HEK293 (cell line): ENCODE measurements around the gene CXCL3.

Experiments used
- ZNF292 ChIP-seq: fragments of 450-650 bp; formaldehyde crosslinking; IDR thresholded peaks from 2 replicates; pipeline ENCODE4 v1.5.1; 2016; ENCODE audit warnings: low read depth, missing biosample characterization, missing genetic modification characterization, borderline replicate concordance
- TF ChIP-seq, protein P1 (sequence below): fragments of 450-650 bp; formaldehyde crosslinking; IDR thresholded peaks from 2 replicates; pipeline ENCODE4 v1.5.1; 2016; ENCODE audit warnings: missing biosample characterization, missing genetic modification characterization
- TF ChIP-seq, protein P2 (sequence below): fragments of 450-650 bp; formaldehyde crosslinking; IDR thresholded peaks from 2 replicates; pipeline ENCODE4 v1.5.1; 2016; ENCODE audit warnings: missing biosample characterization, missing genetic modification characterization

DNA sequence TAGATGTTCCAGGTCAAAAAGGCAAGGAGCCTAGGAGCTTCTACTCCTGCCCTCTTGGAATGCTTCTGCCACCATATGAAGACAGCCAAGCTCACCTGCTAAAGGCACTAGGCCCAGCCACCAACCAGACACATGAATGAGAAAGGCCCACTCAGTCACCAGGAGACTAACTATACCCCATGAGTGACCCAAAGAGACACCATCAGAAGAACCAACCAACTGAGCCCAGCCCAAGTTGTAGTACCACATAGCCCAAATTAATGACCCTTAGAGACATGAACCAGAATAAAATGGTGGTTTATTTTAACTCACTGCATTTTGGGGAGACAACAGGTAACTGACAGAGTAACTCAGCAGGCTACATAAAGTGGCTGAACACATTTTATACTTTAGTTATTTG, 22.9 kb upstream of the CXCL3 start:
- TF ChIP-seq, protein P1, sequence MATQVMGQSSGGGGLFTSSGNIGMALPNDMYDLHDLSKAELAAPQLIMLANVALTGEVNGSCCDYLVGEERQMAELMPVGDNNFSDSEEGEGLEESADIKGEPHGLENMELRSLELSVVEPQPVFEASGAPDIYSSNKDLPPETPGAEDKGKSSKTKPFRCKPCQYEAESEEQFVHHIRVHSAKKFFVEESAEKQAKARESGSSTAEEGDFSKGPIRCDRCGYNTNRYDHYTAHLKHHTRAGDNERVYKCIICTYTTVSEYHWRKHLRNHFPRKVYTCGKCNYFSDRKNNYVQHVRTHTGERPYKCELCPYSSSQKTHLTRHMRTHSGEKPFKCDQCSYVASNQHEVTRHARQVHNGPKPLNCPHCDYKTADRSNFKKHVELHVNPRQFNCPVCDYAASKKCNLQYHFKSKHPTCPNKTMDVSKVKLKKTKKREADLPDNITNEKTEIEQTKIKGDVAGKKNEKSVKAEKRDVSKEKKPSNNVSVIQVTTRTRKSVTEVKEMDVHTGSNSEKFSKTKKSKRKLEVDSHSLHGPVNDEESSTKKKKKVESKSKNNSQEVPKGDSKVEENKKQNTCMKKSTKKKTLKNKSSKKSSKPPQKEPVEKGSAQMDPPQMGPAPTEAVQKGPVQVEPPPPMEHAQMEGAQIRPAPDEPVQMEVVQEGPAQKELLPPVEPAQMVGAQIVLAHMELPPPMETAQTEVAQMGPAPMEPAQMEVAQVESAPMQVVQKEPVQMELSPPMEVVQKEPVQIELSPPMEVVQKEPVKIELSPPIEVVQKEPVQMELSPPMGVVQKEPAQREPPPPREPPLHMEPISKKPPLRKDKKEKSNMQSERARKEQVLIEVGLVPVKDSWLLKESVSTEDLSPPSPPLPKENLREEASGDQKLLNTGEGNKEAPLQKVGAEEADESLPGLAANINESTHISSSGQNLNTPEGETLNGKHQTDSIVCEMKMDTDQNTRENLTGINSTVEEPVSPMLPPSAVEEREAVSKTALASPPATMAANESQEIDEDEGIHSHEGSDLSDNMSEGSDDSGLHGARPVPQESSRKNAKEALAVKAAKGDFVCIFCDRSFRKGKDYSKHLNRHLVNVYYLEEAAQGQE (tag by site-specific recombination): no peak
- TF ChIP-seq, protein P2, sequence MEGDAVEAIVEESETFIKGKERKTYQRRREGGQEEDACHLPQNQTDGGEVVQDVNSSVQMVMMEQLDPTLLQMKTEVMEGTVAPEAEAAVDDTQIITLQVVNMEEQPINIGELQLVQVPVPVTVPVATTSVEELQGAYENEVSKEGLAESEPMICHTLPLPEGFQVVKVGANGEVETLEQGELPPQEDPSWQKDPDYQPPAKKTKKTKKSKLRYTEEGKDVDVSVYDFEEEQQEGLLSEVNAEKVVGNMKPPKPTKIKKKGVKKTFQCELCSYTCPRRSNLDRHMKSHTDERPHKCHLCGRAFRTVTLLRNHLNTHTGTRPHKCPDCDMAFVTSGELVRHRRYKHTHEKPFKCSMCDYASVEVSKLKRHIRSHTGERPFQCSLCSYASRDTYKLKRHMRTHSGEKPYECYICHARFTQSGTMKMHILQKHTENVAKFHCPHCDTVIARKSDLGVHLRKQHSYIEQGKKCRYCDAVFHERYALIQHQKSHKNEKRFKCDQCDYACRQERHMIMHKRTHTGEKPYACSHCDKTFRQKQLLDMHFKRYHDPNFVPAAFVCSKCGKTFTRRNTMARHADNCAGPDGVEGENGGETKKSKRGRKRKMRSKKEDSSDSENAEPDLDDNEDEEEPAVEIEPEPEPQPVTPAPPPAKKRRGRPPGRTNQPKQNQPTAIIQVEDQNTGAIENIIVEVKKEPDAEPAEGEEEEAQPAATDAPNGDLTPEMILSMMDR (tag by site-specific recombination): no peak
- TF ChIP-seq ZNF292 (tag by site-specific recombination): no peak
